Activated CD4-positive, CD25-positive, alpha-beta regulatory T cell treated with anti-CD3 and anti-CD28 coated beads, Interleukin-2, amount 50 U/mL, for 72 hours (primary cell): ENCODE measurements around the gene TMEM74B.
"Not testable (repeated sequence)": the region's sequence is repeated elsewhere in the genome, so short reads cannot be mapped to it uniquely, and the experiment has no call there.

ENCODE experiments used
- DNase-seq: peaks from one replicate; pipeline ENCODE4 v3.0.0; 2021

Gene TMEM74B

DNA sequence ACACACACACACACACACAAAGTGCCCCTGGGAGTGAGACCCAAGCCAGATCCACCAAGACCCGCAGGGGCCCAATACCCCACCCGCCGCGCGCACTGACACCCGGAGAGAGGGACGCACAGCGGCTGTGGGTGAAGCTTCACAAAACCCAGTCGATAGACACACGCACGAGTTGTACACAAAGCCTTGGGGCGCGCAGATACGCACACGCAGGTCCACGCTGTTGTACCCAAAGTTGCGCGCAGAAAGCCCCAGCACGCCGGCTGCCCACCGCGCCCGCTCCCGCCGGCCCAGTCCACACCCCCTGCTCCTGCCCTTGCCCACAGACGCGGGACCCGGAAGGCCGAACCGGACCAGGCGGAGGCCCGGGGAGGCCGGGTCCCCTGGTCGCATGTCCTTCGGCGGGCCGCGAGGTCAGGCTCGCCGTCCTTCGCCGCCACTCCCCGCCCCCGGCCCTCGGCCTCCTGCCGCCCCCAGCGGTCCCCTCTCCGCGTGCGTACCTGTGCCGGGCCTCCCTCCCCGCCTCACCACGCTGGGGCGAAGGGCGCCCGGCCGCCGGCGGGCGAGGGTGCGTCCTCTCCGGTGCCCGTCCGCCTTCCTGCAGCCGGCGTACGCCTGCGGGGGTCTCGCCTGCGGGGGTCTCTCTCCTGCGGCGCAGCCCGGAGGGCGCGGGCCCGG, at the start of gene TMEM74B:
TSS of gene TMEM74B (minus strand) at position 344 of the 678 bp plus-strand sequence. CDS start 1,180 bp downstream, outside the sequence.
- DNase-seq, result no peak

DNA sequence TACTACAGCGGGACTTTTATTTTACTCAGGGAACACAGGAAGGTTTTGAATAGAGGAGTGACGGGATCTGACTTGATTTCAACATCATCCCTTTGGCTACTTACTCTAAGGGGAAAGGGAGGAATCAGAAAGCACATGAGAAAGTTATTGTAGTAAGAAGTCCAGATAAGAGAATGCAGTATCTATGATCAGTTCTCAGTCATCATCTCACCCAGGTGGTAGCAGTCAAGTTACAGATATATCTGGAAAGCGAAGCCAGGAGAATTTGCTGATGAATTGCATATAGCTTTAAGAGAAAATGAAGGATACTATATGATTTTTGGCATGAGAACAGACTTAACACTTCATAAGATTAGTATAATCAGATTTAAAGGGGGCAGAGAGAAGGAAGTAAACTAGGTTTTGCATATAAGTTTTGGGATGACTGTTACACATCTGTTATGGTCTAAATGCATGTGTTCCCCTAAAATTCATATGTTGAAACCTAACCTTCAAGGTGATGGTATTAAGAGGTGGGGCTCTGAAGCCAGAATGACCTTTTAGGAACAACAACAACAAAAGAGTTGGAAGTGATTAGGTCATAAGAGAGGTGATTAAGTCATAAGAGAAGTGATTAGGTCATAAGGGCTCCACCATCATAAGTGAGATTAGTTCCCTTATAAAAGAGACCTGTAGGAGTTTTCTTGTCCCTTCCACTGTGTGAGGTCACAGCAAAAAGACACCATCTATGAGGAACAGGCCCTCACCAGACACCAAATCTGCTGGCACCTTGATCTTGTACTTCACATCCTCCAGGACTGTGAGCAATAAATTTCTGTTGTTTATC, 47.7 kb upstream of the TMEM74B start:
- DNase-seq, result no peak

DNA sequence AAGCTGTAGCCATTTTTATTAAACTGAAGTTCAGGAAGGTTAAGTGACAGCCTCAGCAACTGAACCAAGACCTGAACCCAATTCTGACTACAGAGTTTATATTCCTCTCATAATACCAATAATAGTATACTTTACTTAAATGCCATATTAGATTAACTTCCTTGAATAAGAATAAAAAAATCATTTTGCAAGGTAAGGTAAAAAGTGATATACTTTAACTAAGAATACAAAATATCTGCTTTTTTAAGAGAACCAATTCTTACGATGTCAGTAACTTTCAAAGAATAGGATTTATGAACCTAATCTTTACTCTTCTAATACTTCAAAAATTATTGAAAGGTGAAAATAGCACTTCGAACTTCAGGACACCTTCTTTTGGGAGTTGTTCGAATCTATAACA, 44.8 kb upstream of the TMEM74B start:
- no peak for DNase-seq

DNA sequence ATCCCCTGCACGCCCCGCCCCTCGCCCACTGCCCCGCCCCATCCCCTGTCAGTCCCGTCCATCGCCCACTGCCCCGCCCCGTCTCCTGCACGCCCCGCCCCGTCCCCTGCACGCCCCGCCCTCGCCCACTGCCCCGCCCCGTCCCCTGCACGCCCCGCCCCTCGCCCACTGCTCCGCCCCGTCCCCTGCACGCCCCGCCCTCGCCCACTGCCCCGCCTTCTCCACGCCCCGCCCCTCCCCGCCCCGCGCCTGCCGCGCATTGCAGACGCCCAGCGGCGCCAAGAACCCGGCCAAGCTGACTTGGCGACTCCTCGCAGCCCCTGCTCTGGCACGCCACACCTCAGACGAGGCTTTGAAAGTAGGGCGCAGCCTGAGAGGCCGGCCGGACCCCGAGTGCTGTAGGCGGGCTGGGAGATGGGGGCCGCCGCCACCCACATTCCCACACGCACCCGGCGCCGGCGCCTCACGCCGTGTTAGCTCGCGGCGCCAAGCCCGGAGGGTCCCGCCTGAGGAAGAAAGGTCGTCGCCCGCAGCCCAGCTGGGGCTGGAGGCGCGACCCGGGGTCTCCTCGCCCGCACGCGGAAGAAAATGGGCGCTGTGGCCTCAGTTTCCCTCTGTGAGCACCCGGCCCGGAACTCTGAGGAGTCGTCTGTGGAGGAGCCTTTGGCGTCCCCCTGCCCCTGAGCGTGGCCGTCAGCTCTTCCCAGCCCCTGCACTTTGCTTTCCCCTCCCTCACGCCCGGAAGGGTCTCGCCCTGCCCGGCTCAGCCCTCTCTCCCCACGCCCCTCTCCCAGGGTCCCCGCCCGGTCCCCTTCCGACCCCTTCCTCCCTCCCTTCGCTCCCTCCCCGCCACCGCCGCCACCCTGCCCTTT, 41.2 kb upstream of the TMEM74B start, which contains the start of gene RAD21L1:
TSS of gene RAD21L1 (plus strand) at position 262 of the 872 bp plus-strand sequence. CDS start 2,410 bp downstream, outside the sequence.
- DNase-seq, result peak; percentile 74

DNA sequence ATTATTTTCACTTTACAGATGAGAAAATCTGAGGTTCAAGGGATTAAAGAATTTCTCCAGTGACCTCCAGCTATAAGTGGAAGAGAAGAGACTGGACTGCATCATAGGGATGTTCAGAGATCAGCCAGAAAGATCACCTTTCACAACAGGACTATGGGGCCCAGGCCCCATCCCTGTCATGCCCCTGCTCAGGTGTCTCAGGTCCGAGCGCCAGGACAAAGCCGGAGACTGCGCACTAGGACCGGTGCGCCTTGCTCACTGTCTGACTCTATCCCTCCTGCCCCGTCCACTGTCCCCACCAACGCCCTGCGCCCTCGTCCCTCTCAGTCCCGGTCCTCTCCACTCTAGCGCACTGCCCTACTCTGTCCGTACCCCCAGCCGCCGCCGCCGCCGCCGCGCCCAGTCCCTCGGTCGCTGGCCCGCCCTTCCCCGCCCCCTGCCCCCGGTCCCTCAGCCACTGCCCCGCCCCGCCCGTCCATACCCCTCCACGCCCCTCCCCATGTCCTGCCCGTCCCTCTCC, 40.5 kb upstream of the TMEM74B start:
- no peak for DNase-seq

DNA sequence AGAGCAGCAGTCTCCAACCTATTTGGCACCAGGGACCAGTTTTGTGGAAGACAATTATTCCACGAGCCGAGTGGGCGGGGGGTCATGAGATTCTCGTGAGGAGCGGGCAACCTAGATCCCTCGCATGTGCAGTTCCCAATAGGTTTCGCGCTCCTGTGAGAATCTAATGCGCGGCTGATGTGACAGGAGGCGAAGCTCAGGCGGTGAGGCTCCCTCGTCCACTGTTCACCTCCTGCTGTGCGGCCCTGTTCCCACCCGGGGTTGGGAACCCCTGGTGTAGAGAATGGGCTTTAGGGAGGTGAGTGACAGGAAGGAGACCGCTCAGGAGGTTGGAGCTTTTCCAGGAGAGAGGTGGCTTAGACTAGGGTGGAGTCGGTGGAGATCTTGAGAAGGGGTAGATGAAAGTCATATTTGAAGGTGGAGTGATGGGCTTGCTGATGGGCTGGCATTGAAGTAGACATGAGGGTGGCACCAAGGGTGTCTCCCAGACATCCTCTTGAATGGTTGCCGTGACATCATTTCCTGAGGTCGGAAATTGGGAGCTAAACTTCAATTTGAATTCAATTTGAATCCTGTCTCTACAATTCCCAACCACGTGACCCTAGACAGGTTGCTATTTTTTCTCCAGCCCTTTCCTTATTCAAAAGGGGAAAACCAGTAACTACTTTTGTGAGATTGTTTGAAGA, 39.6 kb upstream of the TMEM74B start:
- no peak for DNase-seq

DNA sequence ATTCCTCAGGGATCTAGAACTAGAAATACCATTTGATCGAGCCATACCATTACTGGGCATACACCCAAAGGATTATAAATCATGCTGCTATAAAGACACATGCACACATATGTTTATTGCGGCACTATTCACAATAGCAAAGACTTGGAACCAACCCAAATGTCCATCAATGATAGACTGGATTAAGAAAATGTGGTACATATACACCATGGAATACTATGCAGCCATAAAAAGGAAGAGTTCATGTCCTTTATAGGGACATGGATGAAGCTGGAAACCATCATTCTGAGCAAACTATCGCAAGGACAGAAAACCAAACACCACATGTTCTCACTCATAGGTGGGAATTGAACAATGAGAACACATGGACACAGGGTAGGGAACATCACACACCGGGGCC, 38.0 kb upstream of the TMEM74B start:
- DNase-seq, result not testable (repeated sequence)

DNA sequence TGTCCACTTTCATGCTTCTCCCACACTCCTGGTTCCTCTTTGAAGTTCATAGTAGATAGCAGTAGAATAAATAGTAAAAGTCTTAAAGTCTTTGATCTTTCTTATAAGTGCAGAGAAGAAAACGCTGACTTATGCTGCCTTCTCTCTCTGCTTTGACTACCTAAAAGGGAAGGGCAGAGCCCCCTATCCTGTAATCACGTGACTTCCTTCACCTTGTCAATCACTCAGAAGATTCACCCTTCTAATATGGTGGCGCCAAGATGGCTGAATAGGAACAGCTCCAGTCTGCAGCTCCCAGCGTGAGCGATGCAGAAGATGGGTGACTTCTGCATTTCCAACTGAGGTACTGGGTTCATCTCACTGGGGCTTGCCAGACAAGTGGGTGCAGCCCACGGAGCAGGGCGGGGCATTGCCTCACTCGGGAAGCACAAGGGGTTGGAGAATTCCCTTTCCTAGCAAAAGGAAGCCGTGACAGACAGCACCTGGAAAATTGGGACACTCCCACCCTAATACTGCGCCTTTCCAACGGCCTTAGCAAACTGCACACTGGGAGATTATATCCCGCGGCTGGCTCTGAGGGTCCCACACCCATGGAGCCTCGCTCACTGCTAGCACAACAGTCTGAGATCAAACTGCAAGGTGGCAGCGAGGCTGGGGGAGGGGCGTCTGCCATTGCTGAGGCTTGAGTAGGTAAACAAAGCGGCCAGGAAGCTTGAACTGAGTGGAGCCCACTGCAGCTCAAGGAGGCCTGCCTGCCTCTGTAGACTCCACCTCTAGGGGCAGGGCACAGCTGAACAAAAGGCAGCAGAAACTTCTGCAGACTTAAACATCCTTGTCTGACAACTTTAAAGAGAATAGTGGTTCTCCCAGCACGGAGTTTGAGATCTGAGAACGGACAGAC, 32.0 kb upstream of the TMEM74B start:
- not testable (repeated sequence) for DNase-seq

DNA sequence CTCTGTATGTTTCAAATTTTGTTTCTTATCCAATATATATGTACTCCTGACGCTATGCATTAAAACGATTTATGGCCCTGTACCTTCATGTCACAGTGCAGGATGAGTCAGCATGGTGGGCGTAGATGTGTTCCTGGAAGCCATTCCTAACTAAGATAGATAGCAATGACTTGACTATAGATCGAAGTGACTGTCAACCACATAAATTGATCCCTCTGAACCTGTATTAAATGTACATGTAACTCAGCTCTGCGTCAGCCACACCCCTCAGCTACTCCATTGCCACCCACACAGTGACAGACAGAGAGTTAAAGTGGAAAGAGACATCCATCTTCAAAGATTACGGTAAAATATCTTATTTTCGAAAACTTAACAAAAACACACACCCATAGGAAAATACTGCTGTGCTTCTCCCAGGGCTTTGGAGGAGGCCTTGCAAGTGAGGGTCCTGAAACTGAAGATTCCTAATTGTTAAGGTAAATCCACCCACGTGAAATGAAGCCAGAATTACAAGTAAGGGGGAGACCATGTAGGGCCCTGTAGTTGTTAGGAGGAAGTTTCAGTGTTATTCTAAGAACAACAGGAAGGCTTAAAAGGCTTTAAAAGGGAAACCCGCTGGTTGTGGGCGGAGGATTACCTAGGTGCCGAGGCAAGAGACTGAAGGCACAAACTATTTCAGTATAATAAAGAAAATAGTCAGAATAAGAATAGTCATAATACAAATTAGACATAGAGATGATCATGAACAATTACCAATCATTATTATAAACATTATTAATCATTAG, 30.8 kb upstream of the TMEM74B start:
- no peak for DNase-seq

DNA sequence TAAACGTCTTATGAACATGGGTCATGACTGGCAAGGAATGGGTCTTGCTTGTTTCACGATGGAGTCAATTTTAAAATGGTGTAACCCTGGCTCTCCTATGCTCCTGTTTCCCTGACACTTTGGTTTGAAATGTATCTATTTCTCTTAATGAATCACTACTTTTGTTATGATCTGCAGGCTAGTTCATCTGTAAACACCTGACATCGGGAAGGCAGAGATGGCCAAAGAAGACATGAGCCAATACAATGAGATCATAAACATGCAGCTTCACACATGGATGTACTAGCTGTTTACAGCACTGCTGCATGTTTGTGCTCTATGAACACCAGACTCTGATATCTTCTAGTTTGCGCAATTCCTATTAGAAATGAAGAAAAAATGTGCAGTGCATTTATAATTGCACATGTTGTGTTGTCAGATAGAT, 30.1 kb upstream of the TMEM74B start:
- DNase-seq, result no peak

DNA sequence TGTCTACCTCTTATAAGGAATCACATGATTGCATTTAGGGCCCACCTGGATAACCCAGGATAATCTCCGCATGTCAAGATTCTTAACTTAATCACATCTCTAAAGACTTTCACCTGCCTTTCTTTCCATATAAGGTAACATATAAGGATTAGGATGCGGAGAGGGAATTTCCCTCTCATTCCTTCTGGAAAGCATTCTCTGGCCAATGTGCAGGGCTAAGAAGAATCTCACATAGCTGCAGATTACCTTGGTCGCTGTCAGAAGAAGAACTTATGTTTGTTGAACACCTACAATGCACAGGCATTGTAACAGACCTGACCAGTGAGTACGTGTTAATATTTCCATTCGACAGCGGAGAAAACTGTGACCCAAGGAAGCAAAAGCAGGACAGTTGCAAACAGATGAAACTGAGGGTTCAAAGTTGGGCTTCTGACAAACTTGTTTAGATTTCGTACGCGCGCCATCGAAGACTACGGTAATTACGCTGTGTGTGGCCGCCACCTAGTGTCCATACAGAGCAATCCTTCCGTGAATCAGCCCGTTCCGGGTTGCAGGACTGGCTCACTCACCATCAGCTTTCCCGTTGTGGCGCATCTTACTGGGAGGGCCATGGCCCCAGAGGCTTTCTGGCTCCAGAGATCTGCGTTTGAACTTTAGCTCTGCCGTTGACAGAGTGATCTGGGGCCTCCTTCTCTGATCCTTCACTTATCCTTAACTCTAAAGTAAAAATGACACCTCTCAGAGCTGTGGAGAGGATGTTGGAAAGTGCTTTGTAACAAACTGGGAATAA, 28.0 kb upstream of the TMEM74B start:
- DNase-seq, result peak; percentile 67

DNA sequence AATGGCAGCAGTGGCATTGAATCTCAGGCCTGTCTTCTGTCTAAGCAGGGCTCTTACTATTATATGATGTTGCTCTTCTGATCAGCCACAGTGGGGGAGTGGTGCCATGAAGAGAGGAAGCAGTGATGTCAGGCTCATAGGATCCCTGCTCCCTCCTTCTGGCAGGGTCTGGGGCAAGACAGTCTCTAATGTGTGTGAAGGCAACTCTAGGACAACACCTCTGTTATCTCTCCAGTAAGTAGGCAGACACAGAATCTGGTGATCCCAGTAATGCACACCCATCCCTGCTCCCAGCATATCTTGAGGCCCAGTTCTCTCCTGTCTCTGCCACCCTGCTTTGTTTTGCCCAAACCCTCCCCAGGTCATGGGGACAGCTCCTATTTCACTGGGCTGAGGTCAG, 27.2 kb upstream of the TMEM74B start:
- no peak for DNase-seq

DNA sequence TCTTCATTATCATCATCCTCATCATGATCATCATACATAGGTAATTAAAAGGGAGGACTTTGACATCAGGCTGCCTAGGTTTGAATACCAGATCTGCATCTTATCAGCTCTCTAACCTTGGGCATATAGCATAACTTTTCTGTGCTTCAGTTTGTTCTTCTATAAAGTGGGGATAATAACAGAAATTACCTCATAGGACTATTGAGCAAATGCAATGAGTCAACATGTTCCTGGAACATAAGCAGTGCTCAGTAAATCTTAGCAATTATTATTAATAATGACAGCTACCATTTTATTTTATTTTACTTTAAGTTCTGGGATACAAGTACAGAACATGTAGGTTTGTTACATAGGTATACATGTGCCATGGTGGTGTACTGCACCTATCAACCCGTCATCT, 25.7 kb upstream of the TMEM74B start:
- no peak for DNase-seq

DNA sequence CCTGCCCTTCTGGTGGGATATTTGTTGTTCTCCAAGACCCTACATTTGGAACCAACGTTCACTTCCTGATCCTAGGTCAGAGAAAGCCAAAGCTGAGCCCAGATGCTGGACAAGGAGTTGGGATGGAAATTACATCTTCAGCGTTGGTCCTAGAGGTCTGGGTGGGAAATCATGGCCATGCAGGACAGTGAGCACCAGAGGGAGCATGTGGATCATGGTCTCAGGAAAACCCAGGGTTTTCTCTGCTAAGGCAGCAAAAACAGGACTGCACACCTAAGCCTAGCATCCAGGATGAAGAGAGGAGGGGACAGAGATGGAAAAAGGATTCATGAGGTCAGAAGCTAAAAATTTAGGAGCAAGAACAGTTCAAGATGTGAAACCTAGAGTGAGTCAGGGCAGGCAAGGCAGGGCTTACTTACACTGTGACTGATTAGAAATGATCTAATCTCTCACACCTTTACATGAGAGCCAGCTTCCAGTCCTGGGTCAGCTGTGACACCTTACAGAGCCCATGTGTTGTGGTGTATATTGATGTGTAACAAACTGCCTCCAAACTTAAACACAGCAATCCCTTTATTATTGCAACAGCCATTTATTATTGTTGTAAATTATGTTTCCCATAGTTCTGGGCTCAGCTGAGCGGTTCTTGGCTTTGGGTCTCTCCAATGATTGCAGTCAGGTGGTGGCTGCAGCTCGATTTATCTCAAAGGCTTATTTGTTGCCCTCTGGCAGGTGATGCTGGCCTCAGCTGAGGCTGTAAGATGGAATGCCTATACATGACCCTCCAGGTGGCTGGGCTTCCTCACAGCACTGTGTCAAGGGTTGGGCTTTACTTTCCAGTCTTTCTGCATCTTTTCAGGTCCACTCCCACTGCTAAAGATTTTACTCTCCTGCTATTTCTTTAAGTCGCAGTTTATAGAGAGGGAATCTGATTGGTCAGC, 24.9 kb upstream of the TMEM74B start:
- no peak for DNase-seq

DNA sequence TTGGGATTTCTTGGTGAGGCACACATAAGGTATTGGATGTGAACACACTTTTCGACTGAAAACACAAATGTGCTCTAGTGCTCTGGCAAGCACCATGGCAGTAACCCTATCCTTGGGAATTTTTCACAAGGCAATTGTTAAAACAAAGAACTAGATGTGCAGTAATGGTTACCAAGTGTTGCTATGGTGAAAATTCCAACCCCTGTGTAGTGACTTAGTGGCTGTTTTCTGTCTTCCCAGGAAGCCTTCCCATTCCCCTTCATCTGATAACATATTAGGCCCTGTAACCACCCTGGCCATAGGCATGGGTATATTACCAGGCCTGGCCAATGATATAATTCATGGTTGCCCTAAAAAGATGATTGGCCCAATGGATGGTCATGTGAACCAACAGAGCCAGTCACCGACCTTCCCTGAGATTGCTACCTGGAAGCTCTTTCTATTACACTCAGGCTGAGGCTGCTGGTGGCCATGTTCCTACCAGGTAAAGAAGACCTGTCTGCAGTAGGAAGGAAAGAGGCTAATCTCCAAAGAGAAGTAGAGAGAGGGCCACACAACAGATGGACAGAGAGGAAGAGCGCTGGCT, 22.6 kb upstream of the TMEM74B start:
- no peak for DNase-seq

DNA sequence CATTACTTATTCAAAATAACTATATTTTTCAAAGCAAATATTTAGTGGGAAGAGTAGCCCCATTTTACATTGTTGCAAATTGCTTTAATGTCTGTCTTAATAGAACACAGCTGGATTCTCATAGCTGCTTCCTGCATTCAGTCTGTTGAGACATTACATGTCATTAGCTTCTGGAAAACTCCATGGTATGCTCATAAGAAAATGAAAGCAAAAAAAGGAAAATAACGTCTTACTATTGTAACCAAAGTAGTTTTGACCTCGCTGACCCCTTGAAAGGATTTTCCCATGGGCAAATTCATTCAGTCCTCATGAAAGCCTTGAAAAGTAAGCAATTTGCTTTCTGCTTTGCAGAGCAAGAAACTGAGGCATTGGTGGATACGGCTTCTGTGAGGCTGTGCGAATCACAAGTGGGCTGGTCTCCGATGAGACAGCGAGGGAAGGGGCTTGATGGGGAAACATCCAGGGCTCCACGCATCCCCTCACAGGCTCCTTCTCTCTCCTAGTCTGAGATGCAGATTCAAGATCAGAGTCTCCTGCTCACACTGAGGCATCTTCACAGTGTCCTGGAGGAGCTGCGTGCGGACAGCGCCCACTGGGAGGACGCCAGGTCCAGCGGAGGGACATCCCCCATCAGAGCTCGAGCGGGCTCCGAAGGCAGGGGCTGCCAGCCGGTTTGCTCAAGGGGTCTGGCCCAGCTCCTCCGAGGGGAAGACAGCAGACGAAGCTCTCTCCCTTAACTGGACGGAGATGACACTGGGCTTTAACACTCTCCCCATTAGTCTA, 21.8 kb upstream of the TMEM74B start:
- no peak for DNase-seq

DNA sequence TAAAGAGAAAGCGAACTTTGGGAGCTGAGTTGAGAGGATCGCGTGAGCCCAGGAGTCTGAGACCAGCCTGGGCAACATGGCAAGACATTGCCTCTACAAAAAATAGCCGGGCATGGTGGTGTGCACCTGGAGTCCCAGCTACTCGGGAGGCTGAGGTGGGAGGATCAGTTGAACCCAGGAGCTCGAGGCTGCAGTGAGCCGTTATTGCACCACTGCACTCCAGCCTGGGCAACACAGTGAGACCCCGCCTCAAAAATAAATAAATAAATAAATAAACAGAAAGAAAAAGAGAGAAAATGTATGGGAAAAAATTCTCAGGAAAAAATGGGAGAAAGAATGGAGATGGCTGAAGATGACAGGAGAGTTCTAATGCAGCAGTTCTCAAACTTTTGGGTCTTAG, 21.0 kb upstream of the TMEM74B start:
- no peak for DNase-seq
